ENCODE results near the gene NES.

Gene NES

GRCh38 chr1:156656806-156657740, 20.1 kb downstream of the NES start:
- TF ChIP-seq CTCF (conservative IDR thresholded peaks at IDR 0.05; ENCODE audit: low read depth): peak; percentile 96
- ChIA-PET POLR2A (ENCODE audit: low non-redundant PET) (no interaction called here), CTCF (interaction anchor here (0.6 to 1.9 kb wide), 8 partner anchors 19 to 302 kb away, joined by 3 to 19 read pairs (median 4); no protein-coding TSS in a partner anchor)
- H3K27ac ChIP-seq: no peak overlapping the region
- DNase-seq (ENCODE audit: low spot score): peak; percentile 80

GRCh38 chr1:156655904-156656516, 21.2 kb downstream of the NES start:
- ChIA-PET POLR2A (ENCODE audit: low non-redundant PET) (no interaction called here), CTCF (interaction anchor here (1.1 to 1.6 kb wide), 4 partner anchors 29 to 70 kb away, joined by 4 to 7 read pairs (median 6); no protein-coding TSS in a partner anchor)
- TF ChIP-seq CTCF (conservative IDR thresholded peaks at IDR 0.05; ENCODE audit: low read depth): no peak
- H3K27ac ChIP-seq: no peak overlapping the region
- no peak for DNase-seq (ENCODE audit: low spot score)

GRCh38 chr1:156655151-156655903, 21.9 kb downstream of the NES start:
- TF ChIP-seq CTCF (conservative IDR thresholded peaks at IDR 0.05; ENCODE audit: low read depth): no peak
- CTCF ChIA-PET: interaction anchor here (1.1 to 1.6 kb wide), 3 partner anchors 28 to 71 kb away, joined by 4 to 6 read pairs (median 6); no protein-coding TSS in a partner anchor
- POLR2A ChIA-PET (ENCODE audit: low non-redundant PET): no interaction called here
- no peak for DNase-seq (ENCODE audit: low spot score)
- H3K27ac ChIP-seq: no peak overlapping the region

- H3K27ac ChIP-seq: no peak overlapping the region
- CTCF ChIA-PET: interaction anchor here (1.3 to 1.6 kb wide), 2 partner anchors 27 to 71 kb away, joined by 6 read pairs; no protein-coding TSS in a partner anchor
- no peak for DNase-seq (ENCODE audit: low spot score)
- POLR2A ChIA-PET (ENCODE audit: low non-redundant PET): no interaction called here
- no peak for TF ChIP-seq CTCF (conservative IDR thresholded peaks at IDR 0.05; ENCODE audit: low read depth)
These were observed 22.5 kb downstream of the NES start for GRCh38 chr1:156654700-156655099.

- CTCF ChIA-PET: no interaction called here
- no peak overlapping the region for H3K27ac ChIP-seq
- POLR2A ChIA-PET (ENCODE audit: low non-redundant PET): no interaction called here
- DNase-seq (ENCODE audit: low spot score): no peak
- TF ChIP-seq CTCF (conservative IDR thresholded peaks at IDR 0.05; ENCODE audit: low read depth): no peak
These were observed 24.2 kb downstream of the NES start for GRCh38 chr1:156652992-156653355.

Data from RWPE1 (cell line).